Central memory CD8-positive, alpha-beta T cell (primary cell): ENCODE measurements around the gene TSPAN33.
"Not testable (repeated sequence)": the region's sequence is repeated elsewhere in the genome, so short reads cannot be mapped to it uniquely, and the experiment has no call there.

Source experiments
- ATAC-seq: fragments of 150-1000 bp; cut with Tn5 transposase; replicated peaks from 2 replicates; pipeline ENCODE4 v1.10.0; 2022; ENCODE audit warnings: mild to moderate bottlenecking, moderate FRiP score, moderate number of reproducible peaks; ENCODE audit not compliant: poor library complexity, severe bottlenecking; ENCODE audit errors: extremely low read depth
- DNase-seq, 2 donors: peaks; one replicate each; pipeline ENCODE4 v3.0.0; 2021; ENCODE audit warnings: low spot score in 2 of 2
- H3K27ac Mint-ChIP-seq: one replicate; pipeline ENCODE4 v1.8.0; 2022; ENCODE audit warnings: low read depth, mild to moderate bottlenecking, moderate library complexity, mixed read lengths
- H3K27me3 Mint-ChIP-seq: one replicate; pipeline ENCODE4 v1.8.0; 2022; ENCODE audit warnings: mixed read lengths
- H3K36me3 Mint-ChIP-seq: one replicate; pipeline ENCODE4 v1.8.0; 2022; ENCODE audit warnings: mild to moderate bottlenecking, moderate library complexity, mixed read lengths; ENCODE audit not compliant: insufficient read depth
- H3K4me1 Mint-ChIP-seq: one replicate; pipeline ENCODE4 v1.8.0; 2022; ENCODE audit warnings: mixed read lengths
- H3K4me3 Mint-ChIP-seq: one replicate; pipeline ENCODE4 v1.8.0; 2022; ENCODE audit warnings: mild to moderate bottlenecking, moderate library complexity, mixed read lengths
- H3K9me3 Mint-ChIP-seq: one replicate; pipeline ENCODE4 v1.8.0; 2022; ENCODE audit warnings: mixed read lengths

Gene TSPAN33

GRCh38 chr7:129209067-129209926 lies 64.8 kb downstream of the TSPAN33 start:
- Mint-ChIP-seq H3K4me3 (no peak overlapping the region), H3K27ac (no peak overlapping the region), H3K36me3 (no peaks in the 10 kb centered on the region), H3K9me3 (no peaks in the 10 kb centered on the region), H3K4me1 (no peaks in the 10 kb centered on the region), H3K27me3 (peaks cover 22% of the 10 kb centered on the region)
- no peak for DNase-seq
- no peak for ATAC-seq

- ATAC-seq = no peak
- peak; percentile 28 to 35 for DNase-seq
- Mint-ChIP-seq H3K27me3 (peaks cover 22% of the 10 kb centered on the region), H3K27ac (no peak overlapping the region), H3K4me3 (no peak overlapping the region), H3K36me3 (peaks cover 1% of the 10 kb centered on the region), H3K4me1 (no peaks in the 10 kb centered on the region), H3K9me3 (no peaks in the 10 kb centered on the region)
These were observed 65.9 kb downstream of the TSPAN33 start for GRCh38 chr7:129210256-129210988.

GRCh38 chr7:129210989-129211312 lies 66.4 kb downstream of the TSPAN33 start:
- DNase-seq = no peak
- Mint-ChIP-seq H3K27me3 (peaks cover 22% of the 10 kb centered on the region), H3K36me3 (peaks cover 1% of the 10 kb centered on the region), H3K4me3 (no peak overlapping the region), H3K27ac (no peak overlapping the region), H3K9me3 (no peaks in the 10 kb centered on the region), H3K4me1 (no peaks in the 10 kb centered on the region)
- ATAC-seq = no peak

GRCh38 chr7:129212126-129212525 lies 67.6 kb downstream of the TSPAN33 start:
- Mint-ChIP-seq H3K4me1 (no peaks in the 10 kb centered on the region), H3K9me3 (no peaks in the 10 kb centered on the region), H3K4me3 (no peak overlapping the region), H3K36me3 (peaks cover 1% of the 10 kb centered on the region), H3K27me3 (peaks cover 27% of the 10 kb centered on the region), H3K27ac (no peak overlapping the region)
- DNase-seq = no peak
- no peak for ATAC-seq

- Mint-ChIP-seq H3K36me3 (peaks cover 1% of the 10 kb centered on the region), H3K4me1 (no peaks in the 10 kb centered on the region), H3K9me3 (no peaks in the 10 kb centered on the region), H3K27ac (no peak overlapping the region), H3K4me3 (no peak overlapping the region), H3K27me3 (peaks cover 31% of the 10 kb centered on the region)
- no peak for ATAC-seq
- no peak for DNase-seq
These were observed 68.1 kb downstream of the TSPAN33 start for GRCh38 chr7:129212596-129212995.

GRCh38 chr7:129213828-129214227 lies 69.3 kb downstream of the TSPAN33 start:
- Mint-ChIP-seq H3K9me3 (no peaks in the 10 kb centered on the region), H3K27me3 (peaks cover 40% of the 10 kb centered on the region), H3K27ac (no peak overlapping the region), H3K4me3 (no peak overlapping the region), H3K4me1 (no peaks in the 10 kb centered on the region), H3K36me3 (peaks cover 1% of the 10 kb centered on the region)
- ATAC-seq = no peak
- DNase-seq = no peak

GRCh38 chr7:129215691-129216090 lies 71.2 kb downstream of the TSPAN33 start:
- H3K4me1 Mint-ChIP-seq, DNase-seq, H3K27ac Mint-ChIP-seq: not testable (repeated sequence)

GRCh38 chr7:129216101-129216715 lies 71.7 kb downstream of the TSPAN33 start:
- ATAC-seq, H3K27ac Mint-ChIP-seq, H3K4me3 Mint-ChIP-seq, H3K9me3 Mint-ChIP-seq, H3K4me1 Mint-ChIP-seq, DNase-seq, H3K36me3 Mint-ChIP-seq: not testable (repeated sequence)
- peaks cover 23% of the 10 kb centered on the region for H3K27me3 Mint-ChIP-seq

More at GRCh38 chr7:129215691-129216090, 71.2 kb downstream of the TSPAN33 start:
- not testable (repeated sequence) for H3K9me3 Mint-ChIP-seq, H3K36me3 Mint-ChIP-seq, ATAC-seq, H3K4me3 Mint-ChIP-seq
- H3K27me3 Mint-ChIP-seq = peaks cover 28% of the 10 kb centered on the region

GRCh38 chr7:129216821-129217416 lies 72.4 kb downstream of the TSPAN33 start:
- H3K4me3 Mint-ChIP-seq, ATAC-seq, H3K27ac Mint-ChIP-seq, H3K36me3 Mint-ChIP-seq, DNase-seq, H3K4me1 Mint-ChIP-seq, H3K9me3 Mint-ChIP-seq: not testable (repeated sequence)
- peaks cover 18% of the 10 kb centered on the region for H3K27me3 Mint-ChIP-seq

GRCh38 chr7:129218514-129219062 lies 74.1 kb downstream of the TSPAN33 start:
- Mint-ChIP-seq H3K27me3 (peaks cover 18% of the 10 kb centered on the region), H3K9me3 (no peaks in the 10 kb centered on the region), H3K4me3 (no peak overlapping the region), H3K36me3 (peaks cover 4% of the 10 kb centered on the region), H3K4me1 (peaks cover 4% of the 10 kb centered on the region), H3K27ac (no peak overlapping the region)
- DNase-seq = peak; percentile 65 to 74
- peak; percentile 84 for ATAC-seq

- not testable (repeated sequence) for DNase-seq, H3K4me1 Mint-ChIP-seq, H3K36me3 Mint-ChIP-seq, H3K9me3 Mint-ChIP-seq, H3K4me3 Mint-ChIP-seq, H3K27ac Mint-ChIP-seq, ATAC-seq
- peaks cover 18% of the 10 kb centered on the region for H3K27me3 Mint-ChIP-seq
These were observed 74.7 kb downstream of the TSPAN33 start for GRCh38 chr7:129219166-129219565.
